Liver (tissue), 9 donors: ENCODE measurements around the gene PLCB3. TPM values are rescaled to one million over a fixed set of nuclear protein-coding genes. Genes with fewer than 3 reads are reported as not detected.
"Not testable (repeated sequence)": the region's sequence is repeated elsewhere in the genome, so short reads cannot be mapped to it uniquely, and the experiment has no call there.

ENCODE experiments used
- DNase-seq: peaks from one replicate; pipeline ENCODE4 v3.0.0-alpha.2; 2017; ENCODE audit warnings: low spot score
- H3K27ac ChIP-seq, 2 donors: one replicate each; pipeline ENCODE4 v1.7.0; 2013; ENCODE audit warnings: inconsistent platforms in 2 of 2, low read length in 2 of 2, control low read depth in 1 of 2, low read depth in 1 of 2, mild to moderate bottlenecking in 1 of 2
- H3K27me3 ChIP-seq, 4 donors: one replicate each; pipeline versions ENCODE4 v1.6.1 to v1.7.0; 2013; ENCODE audit warnings: low read length in 3 of 4, inconsistent platforms in 1 of 4, mild to moderate bottlenecking in 1 of 4, moderate library complexity in 1 of 4; ENCODE audit not compliant: control insufficient read depth in 4 of 4, insufficient read depth in 4 of 4
- H3K36me3 ChIP-seq, 4 donors: one replicate each; pipeline versions ENCODE4 v1.6.1 to v1.7.0; 2013; ENCODE audit warnings: low read length in 3 of 4, mild to moderate bottlenecking in 3 of 4, low read depth in 1 of 4, moderate library complexity in 1 of 4; ENCODE audit not compliant: control insufficient read depth in 4 of 4, insufficient read depth in 3 of 4
- H3K4me1 ChIP-seq, 4 donors: one replicate each; pipeline versions ENCODE4 v1.6.1 to v1.7.0; 2013; ENCODE audit warnings: low read length in 3 of 4, mild to moderate bottlenecking in 3 of 4, moderate library complexity in 1 of 4; ENCODE audit not compliant: control insufficient read depth in 4 of 4, insufficient read depth in 4 of 4
- H3K4me3 ChIP-seq, 3 donors: one replicate each; pipeline versions ENCODE4 v1.6.1 to v1.7.0; 2013; ENCODE audit warnings: low read length in 3 of 3, control low read depth in 1 of 3, low read depth in 1 of 3, mild to moderate bottlenecking in 1 of 3
- H3K9ac ChIP-seq, 2 donors: one replicate each; pipeline ENCODE4 v1.7.0; 2013; ENCODE audit warnings: low read length in 2 of 2, mild to moderate bottlenecking in 2 of 2, moderate library complexity in 2 of 2, control low read depth in 1 of 2, low read depth in 1 of 2
- H3K9me3 ChIP-seq, 4 donors: one replicate each; pipeline versions ENCODE4 v1.6.1 to v1.7.0; 2013; ENCODE audit warnings: low read length in 3 of 4; ENCODE audit not compliant: control insufficient read depth in 4 of 4
- ATF3 ChIP-seq: IDR thresholded peaks from 2 replicates; pipeline ENCODE4 v1.6.1; 2016; ENCODE audit warnings: antibody characterized with exemption
- EGR1 ChIP-seq, 2 donors: IDR thresholded peaks; 2 replicates each; pipeline ENCODE4 v1.6.1; 2016 to 2018; ENCODE audit warnings: antibody characterized with exemption in 2 of 2, low read depth in 2 of 2
- FOXA2 ChIP-seq: IDR thresholded peaks from 2 replicates; pipeline ENCODE4 v1.6.1; 2016; ENCODE audit warnings: antibody characterized with exemption
- GABPA ChIP-seq, 2 donors: IDR thresholded peaks in 1 of 2; conservative IDR thresholded peaks in 1 of 2; 2 replicates each; pipeline ENCODE4 v1.6.1; 2016; ENCODE audit warnings: antibody characterized with exemption in 2 of 2, mild to moderate bottlenecking in 1 of 2, moderate library complexity in 1 of 2
- HNF4A ChIP-seq, 2 donors: conservative IDR thresholded peaks; 2 replicates each; pipeline ENCODE4 v1.6.1; 2016; ENCODE audit warnings: antibody characterized with exemption in 2 of 2, mild to moderate bottlenecking in 2 of 2
- HNF4G ChIP-seq: IDR thresholded peaks from 2 replicates; pipeline ENCODE4 v1.6.1; 2016; ENCODE audit warnings: antibody characterized with exemption
- JUND ChIP-seq, 2 donors: IDR thresholded peaks; 2 replicates each; pipeline ENCODE4 v1.6.1; 2016; ENCODE audit warnings: antibody characterized with exemption in 2 of 2
- MAX ChIP-seq: IDR thresholded peaks from 2 replicates; pipeline ENCODE4 v1.6.1; 2016; ENCODE audit warnings: antibody characterized with exemption
- NR2F2 ChIP-seq: IDR thresholded peaks from 2 replicates; pipeline ENCODE4 v1.6.1; 2016; ENCODE audit warnings: antibody characterized with exemption
- RAD21 ChIP-seq, 2 donors: IDR thresholded peaks; 2 replicates each; pipeline ENCODE4 v1.6.1; 2016; ENCODE audit warnings: antibody characterized with exemption in 2 of 2, mild to moderate bottlenecking in 2 of 2
- REST ChIP-seq: IDR thresholded peaks from 2 replicates; pipeline ENCODE4 v1.6.1; 2016; ENCODE audit warnings: antibody characterized with exemption, mild to moderate bottlenecking
- RXRA ChIP-seq, 2 donors: IDR thresholded peaks; 2 replicates each; pipeline ENCODE4 v1.6.1; 2017 to 2018; ENCODE audit warnings: antibody characterized with exemption in 2 of 2, mild to moderate bottlenecking in 1 of 2
- SP1 ChIP-seq: IDR thresholded peaks from 2 replicates; pipeline ENCODE4 v1.6.1; 2018; ENCODE audit warnings: antibody characterized with exemption, mild to moderate bottlenecking
- YY1 ChIP-seq: IDR thresholded peaks from 2 replicates; pipeline ENCODE4 v1.6.1; 2016; ENCODE audit warnings: antibody characterized with exemption, mild to moderate bottlenecking
- ZBTB33 ChIP-seq: IDR thresholded peaks from 2 replicates; pipeline ENCODE4 v1.6.1; 2016; ENCODE audit warnings: antibody characterized with exemption
- whole genome bisulfite sequencing: extraction: QIAGEN DNeasy Blood & Tissue Kit; methylation state at CpG from one replicate; pipeline ENCODE4 v1.1.7; 2013; 5-methylcytosine and 5-hydroxymethylcytosine counted together
- polyA plus RNA-seq, 2 donors: library from polyadenylated mRNA; stranded (reverse) in 1 of 2; unstranded in 1 of 2; fragments of 200-250 nt in 1 of 2; fragments of >200 nt in 1 of 2; fragmentation: Nextera tagmentation in 1 of 2; extraction: Ambion mirVana in 1 of 2; gene quantifications; one replicate each; pipeline versions ENCODE4 v1.2.1 to v1.2.3, GENCODE V29; 2013 to 2015
- total RNA-seq, 2 donors: library from RNA; depleted of rRNA; stranded (reverse); fragments of >200 nt; gene quantifications; one replicate each; pipeline ENCODE4 v1.2.3, GENCODE V29; 2014
- donor health status: healthy.
- donor health status: healthy.
- donor health status: healthy.
- donor health status: healthy.
- donor health status: healthy.

PLCB3 gene
- total and polyA plus RNA-seq, 4 donors: 0.79 to 8.5 (median 5.4) TPM

- H3K4me1 ChIP-seq: peaks cover 7 to 56% (median 42%) of the 10 kb centered on the region in 4 donors
Observed at GRCh38 chr11:64314146-64314804, 62.9 kb downstream of the PLCB3 start.

GRCh38 chr11:64314805-64315561 is 63.7 kb downstream of the PLCB3 start:
- Histone ChIP-seq H3K9ac (no peak overlapping the region), H3K4me1 (peaks cover 7 to 49% (median 37%) of the 10 kb centered on the region in 4 donors), H3K4me3 (no peak overlapping the region), H3K9me3 (no peaks in the 10 kb centered on the region), H3K27me3 (no peaks in the 10 kb centered on the region), H3K36me3 (peaks cover 4 to 26% (median 9%) of the 10 kb centered on the region in 4 donors), H3K27ac (no peak overlapping the region)
- no peak for DNase-seq
- WGBS: 81% methylated on average over 24 of the region's 24 CpGs
- no peak for TF ChIP-seq ZBTB33
- TF ChIP-seq FOXA2: no peak
- no peak for TF ChIP-seq RAD21 (IDR thresholded peaks at IDR 0.05)
- TF ChIP-seq YY1: no peak
- TF ChIP-seq SP1: no peak
- no peak for TF ChIP-seq HNF4A (conservative IDR thresholded peaks at IDR 0.05)
- no peak for TF ChIP-seq ATF3
- no peak for TF ChIP-seq MAX
- TF ChIP-seq REST: no peak
- TF ChIP-seq EGR1 (IDR thresholded peaks at IDR 0.05; ENCODE audit: low read depth in 2 of 2): no peak
- TF ChIP-seq RXRA (IDR thresholded peaks at IDR 0.05): no peak
- TF ChIP-seq HNF4G: no peak
- no peak for TF ChIP-seq GABPA (IDR thresholded peaks at IDR 0.05 in 1 of 2, conservative IDR thresholded peaks at IDR 0.05 in 1 of 2)

More at GRCh38 chr11:64314146-64314804, 62.9 kb downstream of the PLCB3 start:
- peaks cover 4 to 26% (median 9%) of the 10 kb centered on the region in 4 donors for H3K36me3 ChIP-seq
- H3K4me3 ChIP-seq: no peak overlapping the region
- no peak overlapping the region for H3K9ac ChIP-seq
- no peaks in the 10 kb centered on the region for H3K9me3 ChIP-seq
- no peak overlapping the region for H3K27ac ChIP-seq
- DNase-seq: no peak
- WGBS: 87% methylated on average over 19 of the region's 19 CpGs
- TF ChIP-seq EGR1 (IDR thresholded peaks at IDR 0.05; ENCODE audit: low read depth in 2 of 2) (no peak), FOXA2 (no peak), MAX (no peak), NR2F2 (no peak), ZBTB33 (no peak), SP1 (no peak), JUND (IDR thresholded peaks at IDR 0.05) (no peak), HNF4A (conservative IDR thresholded peaks at IDR 0.05) (no peak)
- no peaks in the 10 kb centered on the region for H3K27me3 ChIP-seq

- H3K9me3 ChIP-seq, H3K27ac ChIP-seq, DNase-seq, H3K9ac ChIP-seq, H3K4me3 ChIP-seq, H3K27me3 ChIP-seq: not testable (repeated sequence)
- Histone ChIP-seq H3K36me3 (peaks cover 4 to 33% (median 10%) of the 10 kb centered on the region in 4 donors), H3K4me1 (peaks cover 5 to 44% (median 34%) of the 10 kb centered on the region in 4 donors)
- WGBS: 80% methylated on average over 25 of the region's 25 CpGs
Observed at GRCh38 chr11:64315667-64316526, 64.6 kb downstream of the PLCB3 start.
